GM19397 (cell line): ENCODE measurements around the gene C7orf33.
A peak's percentile ranks its signal among the peaks of the same experiment; 100 is the strongest.
"Not testable (repeated sequence)": the region's sequence is repeated elsewhere in the genome, so short reads cannot be mapped to it uniquely, and the experiment has no call there.

Source experiments
- ATAC-seq: cut with Tn5 transposase; IDR thresholded peaks from one replicate; pipeline ENCODE4 v1.9.1; 2021; ENCODE audit warnings: mild to moderate bottlenecking, moderate library complexity; ENCODE audit not compliant: unreplicated experiment

Gene C7orf33

DNA sequence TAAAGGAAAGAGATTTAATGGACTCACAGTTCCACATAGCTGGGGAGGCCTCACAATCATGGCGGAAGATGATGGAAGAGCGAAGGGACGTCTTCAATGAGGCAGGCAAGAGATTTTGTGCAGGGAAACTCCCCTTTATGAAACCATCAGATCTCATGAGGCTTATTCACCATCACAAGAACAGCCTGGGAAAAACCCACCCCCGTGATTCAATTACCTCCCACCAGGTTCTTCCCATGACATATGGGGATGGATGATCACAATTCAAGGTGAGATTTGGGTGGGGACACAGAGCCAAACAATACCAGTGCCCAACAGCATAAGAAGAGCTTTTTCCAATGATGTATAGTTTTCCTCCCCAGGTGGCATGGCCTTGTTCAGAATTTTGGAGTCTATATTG, 11.2 kb upstream of the C7orf33 start:
- no peak for ATAC-seq

GRCh38 chr7:148580446-148580845, 10.1 kb upstream of the C7orf33 start:
- no peak for ATAC-seq

DNA sequence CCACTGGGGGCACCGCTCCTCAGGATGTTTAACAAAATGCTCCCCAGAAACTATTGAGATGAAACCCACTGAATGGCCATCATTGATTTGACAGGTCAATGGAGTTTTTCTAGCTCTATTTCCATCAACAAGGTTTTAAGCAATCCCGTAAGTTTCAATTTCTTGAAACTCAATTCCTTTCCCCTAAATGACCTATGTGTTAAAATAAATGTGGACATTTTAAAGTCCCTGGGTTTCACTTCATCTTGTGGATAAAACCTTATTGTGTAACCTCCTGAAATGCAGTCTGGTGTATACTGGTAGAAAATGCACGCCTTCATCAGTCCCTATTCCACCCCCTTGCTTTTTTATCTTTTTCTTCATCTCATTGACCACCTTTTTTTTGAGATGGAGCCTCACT, 8.9 kb upstream of the C7orf33 start:
- ATAC-seq: no peak

DNA sequence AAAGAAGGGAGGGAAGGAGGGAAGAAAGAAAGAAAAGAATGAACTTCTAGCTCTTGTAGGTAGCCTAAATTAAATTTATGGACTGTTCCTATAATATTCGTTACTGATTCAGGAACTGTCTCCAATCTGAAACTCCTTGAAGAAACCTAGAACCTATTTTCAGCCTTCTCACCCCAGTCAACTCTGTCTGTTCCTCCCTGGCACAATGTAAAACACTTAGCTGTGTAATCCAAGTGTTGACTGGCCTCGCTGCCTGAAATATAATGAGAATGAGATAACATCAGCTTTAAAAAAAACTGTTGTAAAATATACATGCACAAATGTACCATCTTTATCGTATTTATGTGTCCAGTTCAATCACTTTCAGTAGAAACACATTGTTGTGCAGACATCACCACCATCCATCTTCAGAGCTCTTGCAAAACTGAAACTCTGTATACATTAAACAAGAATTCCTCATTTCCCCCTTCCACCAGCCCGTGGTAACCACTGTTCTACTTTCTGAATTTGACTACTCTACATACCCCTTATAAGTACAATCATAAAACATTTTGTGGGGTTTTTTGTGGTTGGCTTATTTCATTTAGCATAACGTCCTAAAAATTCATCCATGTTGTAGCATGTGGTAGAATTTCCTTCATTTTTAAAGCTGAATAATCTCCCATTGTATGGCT, 6.3 kb upstream of the C7orf33 start:
- ATAC-seq: peak; percentile 85

- ATAC-seq: no peak
Observed at GRCh38 chr7:148585399-148585798, 5.2 kb upstream of the C7orf33 start.

- ATAC-seq: no peak
Observed at GRCh38 chr7:148587076-148587475, 3.5 kb upstream of the C7orf33 start.

DNA sequence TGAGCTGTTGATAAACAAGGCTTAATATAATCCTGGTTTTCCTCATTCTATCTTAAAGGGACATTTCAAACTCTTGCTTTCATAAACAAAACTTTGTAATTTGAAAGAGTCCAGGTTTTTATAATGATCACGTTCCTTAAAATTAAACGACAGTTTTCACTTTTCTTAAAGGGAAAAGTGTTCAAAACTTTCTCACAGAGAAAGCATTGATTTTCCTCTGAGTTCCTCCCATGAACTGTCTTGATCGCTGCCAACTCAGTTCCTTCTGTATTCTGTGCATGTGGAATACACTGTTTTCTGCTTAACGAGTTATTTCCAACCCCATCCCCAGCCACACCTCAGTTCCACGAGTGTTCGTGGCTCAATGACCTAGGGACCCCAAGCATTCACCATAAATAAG, 2.4 kb upstream of the C7orf33 start:
- no peak for ATAC-seq

GRCh38 chr7:148588670-148589131, 1.9 kb upstream of the C7orf33 start:
- ATAC-seq: no peak

DNA sequence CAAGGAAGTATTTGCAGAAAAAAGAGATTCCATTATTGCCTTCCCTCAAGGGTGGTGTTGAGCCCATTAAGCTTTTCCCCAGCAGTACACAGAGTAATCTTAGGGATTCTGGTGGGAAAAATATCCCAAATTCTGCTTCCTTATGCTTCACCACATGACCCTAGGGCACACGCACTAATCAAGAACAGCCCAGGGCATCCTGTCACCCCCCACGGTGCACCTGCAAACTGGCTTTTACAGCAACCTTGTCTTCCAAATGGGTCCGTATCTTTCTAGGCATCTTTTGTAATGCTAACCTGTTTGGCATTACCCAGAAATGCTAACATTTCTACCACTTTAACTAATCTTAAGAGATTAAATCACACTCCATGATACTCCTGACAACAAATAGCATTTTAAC, 926 bp upstream of the C7orf33 start:
- no peak for ATAC-seq

GRCh38 chr7:148596354-148596753, 5.8 kb downstream of the C7orf33 start:
- not testable (repeated sequence) for ATAC-seq

- ATAC-seq: no peak
Observed at GRCh38 chr7:148598351-148598750, 7.8 kb downstream of the C7orf33 start.

- no peak for ATAC-seq
Observed at GRCh38 chr7:148605350-148605749, 14.8 kb downstream of the C7orf33 start.

- no peak for ATAC-seq
Observed at GRCh38 chr7:148607151-148607661, 16.6 kb downstream of the C7orf33 start.

DNA sequence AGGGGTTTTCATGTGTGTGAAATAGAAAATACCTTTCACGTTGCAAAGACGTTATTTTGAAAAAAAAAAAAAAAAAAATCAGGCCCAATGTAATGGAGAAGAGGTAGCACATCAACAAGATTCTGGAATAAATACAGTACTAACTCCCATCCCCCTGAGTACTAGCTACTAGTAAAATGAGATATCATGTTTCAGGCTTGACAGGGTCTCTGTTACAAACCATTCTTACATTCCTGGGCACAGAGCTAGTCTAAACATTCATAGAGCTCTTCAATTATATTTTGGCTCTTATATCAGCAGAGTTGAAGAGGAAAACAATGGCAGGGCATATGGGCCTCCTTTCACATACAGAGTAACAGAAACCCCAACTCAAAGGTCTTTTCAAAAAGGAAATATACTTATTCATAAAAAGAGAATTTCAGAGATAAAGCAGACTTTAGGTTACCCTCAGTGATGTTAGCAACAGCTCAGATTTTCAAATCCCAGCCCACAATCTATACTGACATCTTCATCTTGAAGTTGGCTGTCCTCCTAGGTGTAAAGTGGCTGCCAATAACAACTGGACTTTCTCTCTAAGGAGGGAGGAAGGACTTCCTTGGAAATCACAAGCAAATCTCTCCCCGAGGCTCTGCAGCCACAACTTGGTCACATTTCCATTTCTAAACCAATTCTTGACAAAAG, 18.6 kb downstream of the C7orf33 start:
- ATAC-seq: no peak

GRCh38 chr7:148611692-148612091, 21.1 kb downstream of the C7orf33 start:
- no peak for ATAC-seq

GRCh38 chr7:148615085-148615730, 24.6 kb downstream of the C7orf33 start:
- ATAC-seq: no peak

DNA sequence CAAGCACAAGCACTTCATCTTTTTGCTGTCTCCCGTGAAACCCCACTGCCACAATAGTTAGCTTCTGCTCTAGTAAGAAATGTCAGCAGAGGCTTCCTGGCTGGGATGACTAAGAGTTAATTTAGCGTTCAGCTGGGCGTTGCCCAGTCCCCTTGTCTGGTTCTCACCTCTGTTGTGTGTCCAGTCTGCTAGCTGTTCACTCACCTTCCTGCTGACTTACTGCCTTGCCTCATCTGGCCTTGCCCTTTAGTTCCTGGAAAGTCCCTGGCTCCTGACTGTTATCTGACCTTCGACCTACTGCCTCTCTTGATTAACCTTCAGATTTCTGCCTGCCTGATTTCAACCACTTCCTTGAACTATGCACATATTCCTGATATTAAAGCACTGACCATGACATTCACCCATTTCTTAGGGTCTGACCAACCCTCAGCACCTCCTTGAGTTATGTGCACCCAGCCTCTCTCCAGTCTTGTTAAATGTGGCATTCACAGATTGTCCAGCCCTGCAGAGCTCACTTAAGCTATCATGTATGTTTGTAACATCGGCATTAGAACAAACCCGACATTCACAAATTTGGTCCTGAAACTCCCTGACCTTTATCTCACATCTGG, 30.3 kb downstream of the C7orf33 start:
- no peak for ATAC-seq

DNA sequence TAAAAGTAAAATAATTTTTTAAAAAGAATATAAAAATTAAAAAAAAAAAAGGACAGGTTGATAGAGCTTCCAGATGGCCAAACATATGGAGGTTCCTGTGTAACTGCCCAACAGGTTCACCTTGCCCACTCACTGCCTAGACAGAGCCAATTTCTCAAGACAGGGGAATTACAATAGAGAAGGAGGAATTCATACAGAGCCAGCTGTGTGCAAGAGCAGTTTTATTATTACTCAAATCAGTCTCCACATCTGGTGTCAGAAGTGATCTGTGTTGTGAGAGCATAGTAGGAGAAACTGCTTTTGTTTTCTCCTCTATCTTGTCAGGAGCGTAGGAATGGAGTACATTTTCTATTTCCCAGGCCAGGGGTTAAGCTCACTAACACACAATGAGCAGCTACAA, 31.0 kb downstream of the C7orf33 start:
- no peak for ATAC-seq

DNA sequence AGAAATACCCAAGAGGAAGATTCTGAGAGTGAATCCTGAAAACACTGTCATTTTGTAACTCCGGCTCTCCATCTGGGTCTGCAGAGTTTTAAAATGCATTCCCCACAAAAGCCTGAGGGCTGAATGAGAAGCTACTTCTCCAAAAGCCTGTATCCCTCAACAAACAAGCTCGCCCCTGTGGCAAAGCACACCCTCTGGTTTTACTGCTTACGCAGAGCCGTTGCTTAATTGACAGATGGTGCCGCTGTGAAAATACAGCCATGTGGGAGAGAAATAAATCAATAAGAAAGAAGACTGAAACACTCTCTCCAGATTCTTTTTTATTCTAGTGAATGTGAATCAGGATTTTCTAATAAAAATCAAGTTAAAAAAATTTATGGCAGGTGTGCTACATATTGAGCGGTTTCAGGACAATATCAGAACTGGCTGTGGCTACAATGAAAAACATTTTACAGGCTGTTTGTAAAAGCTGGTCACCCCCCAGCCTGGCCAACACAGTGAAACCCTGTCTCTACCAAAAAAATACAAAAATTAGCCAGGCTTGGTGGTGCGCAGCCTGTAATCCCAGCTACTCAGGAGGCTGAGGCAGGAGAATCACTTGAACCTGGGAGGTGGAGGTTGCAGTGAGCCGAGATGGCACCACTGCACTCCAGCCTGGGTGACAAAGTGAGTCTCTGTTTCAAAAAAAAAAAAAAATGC, 32.5 kb downstream of the C7orf33 start:
- ATAC-seq: no peak

- ATAC-seq: no peak
Observed at GRCh38 chr7:148623586-148624282, 33.2 kb downstream of the C7orf33 start.
